IPS-20b (cell line): ENCODE results near the gene SDHB.

Experiments
- H3K27ac ChIP-seq: one replicate; pipeline ENCODE4 v1.5.1; 2013; ENCODE audit warnings: low read length
- H3K27me3 ChIP-seq: 2 replicates; pipeline ENCODE4 v1.6.1; 2013; ENCODE audit warnings: mild to moderate bottlenecking, low read length, inconsistent platforms; ENCODE audit not compliant: insufficient read depth
- H3K36me3 ChIP-seq: 2 replicates; pipeline ENCODE4 v1.6.1; 2013; ENCODE audit warnings: low read depth, mild to moderate bottlenecking, inconsistent platforms, low read length, moderate library complexity; ENCODE audit not compliant: insufficient read depth
- H3K4me1 ChIP-seq: 2 replicates; pipeline ENCODE4 v1.6.1; 2013; ENCODE audit warnings: mild to moderate bottlenecking, control low read depth, inconsistent platforms, low read length, moderate library complexity; ENCODE audit not compliant: insufficient read depth
- H3K4me3 ChIP-seq: 2 replicates; pipeline ENCODE4 v1.5.1; 2013; ENCODE audit warnings: mild to moderate bottlenecking, low read length, inconsistent platforms
- H3K9ac ChIP-seq: 2 replicates; pipeline ENCODE4 v1.6.1; 2013; ENCODE audit warnings: low read depth, mild to moderate bottlenecking, inconsistent platforms, low read length, moderate library complexity
- H3K9me3 ChIP-seq: 2 replicates; pipeline ENCODE4 v1.6.1; 2013; ENCODE audit warnings: mild to moderate bottlenecking, low read depth, low read length, inconsistent platforms; ENCODE audit not compliant: insufficient read depth

SDHB gene

GRCh38 chr1:16992675-16993074 lies 61.2 kb downstream of the SDHB start:
- Histone ChIP-seq H3K9me3 (no peaks in the 10 kb centered on the region), H3K36me3 (peaks cover 18% of the 10 kb centered on the region)

GRCh38 chr1:16992102-16992501 lies 61.7 kb downstream of the SDHB start:
- no peaks in the 10 kb centered on the region for H3K27me3 ChIP-seq
- no peak overlapping the region for H3K9ac ChIP-seq
- peaks cover 19% of the 10 kb centered on the region for H3K36me3 ChIP-seq
- H3K9me3 ChIP-seq = no peaks in the 10 kb centered on the region
- no peaks in the 10 kb centered on the region for H3K4me1 ChIP-seq
- no peak overlapping the region for H3K4me3 ChIP-seq
- H3K27ac ChIP-seq = no peak overlapping the region

More at GRCh38 chr1:16992675-16993074, 61.2 kb downstream of the SDHB start:
- Histone ChIP-seq H3K4me3 (no peak overlapping the region), H3K27ac (no peak overlapping the region), H3K4me1 (no peaks in the 10 kb centered on the region), H3K27me3 (no peaks in the 10 kb centered on the region), H3K9ac (no peak overlapping the region)

DNA sequence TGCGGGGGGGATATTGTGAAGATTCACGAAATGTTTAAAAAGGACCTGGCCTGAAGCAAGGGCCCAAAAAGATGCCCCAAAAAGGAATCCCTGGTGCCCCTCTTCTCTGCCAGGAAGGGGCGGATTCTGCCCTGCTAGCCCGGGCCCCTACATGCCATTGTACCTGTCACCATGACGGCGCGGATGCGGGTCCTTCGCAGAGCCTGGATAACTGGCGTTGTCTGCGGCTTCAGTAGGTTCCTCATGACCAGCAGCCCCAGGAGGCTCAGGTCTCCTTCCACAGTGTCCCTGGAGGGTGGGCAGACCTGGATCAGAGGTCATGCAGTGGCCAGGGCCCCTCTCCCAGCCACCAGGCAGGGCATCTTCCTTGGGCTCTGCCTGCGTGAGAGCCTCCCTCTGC lies 62.3 kb downstream of the SDHB start:
- H3K27me3 ChIP-seq = no peaks in the 10 kb centered on the region
- H3K4me1 ChIP-seq = no peaks in the 10 kb centered on the region
- H3K9me3 ChIP-seq = no peaks in the 10 kb centered on the region
- H3K36me3 ChIP-seq = peaks cover 19% of the 10 kb centered on the region
- no peak overlapping the region for H3K9ac ChIP-seq
- H3K27ac ChIP-seq = no peak overlapping the region
- H3K4me3 ChIP-seq = no peak overlapping the region

GRCh38 chr1:16989676-16990391 lies 64.0 kb downstream of the SDHB start:
- Histone ChIP-seq H3K4me3 (no peak overlapping the region), H3K27me3 (no peaks in the 10 kb centered on the region), H3K36me3 (peaks cover 7% of the 10 kb centered on the region; the same call in 1 of the 2 replicates), H3K9me3 (no peaks in the 10 kb centered on the region), H3K27ac (no peak overlapping the region), H3K4me1 (no peaks in the 10 kb centered on the region), H3K9ac (no peak overlapping the region)

DNA sequence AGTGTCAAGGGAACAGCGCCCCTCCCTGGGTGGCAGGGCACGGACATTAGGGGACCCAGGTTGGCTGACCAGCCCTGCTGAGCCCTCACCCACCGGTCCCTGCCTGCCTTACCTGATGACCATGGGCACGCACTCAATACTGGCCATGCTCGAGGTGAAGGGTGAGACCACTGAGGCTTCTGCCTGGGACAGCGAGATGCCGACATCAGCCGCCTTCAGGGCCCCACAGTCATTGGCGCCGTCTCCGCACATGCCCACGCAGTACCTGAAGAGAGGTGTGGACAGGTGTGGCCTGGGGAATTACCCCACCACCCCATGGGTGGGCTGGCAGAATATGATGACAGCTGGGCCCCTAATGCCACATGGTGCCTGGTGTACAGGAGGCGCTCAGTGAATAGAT lies 65.6 kb downstream of the SDHB start:
- Histone ChIP-seq H3K9ac (no peak overlapping the region), H3K36me3 (peaks cover 7% of the 10 kb centered on the region; the same call in 1 of the 2 replicates), H3K27ac (no peak overlapping the region)

DNA sequence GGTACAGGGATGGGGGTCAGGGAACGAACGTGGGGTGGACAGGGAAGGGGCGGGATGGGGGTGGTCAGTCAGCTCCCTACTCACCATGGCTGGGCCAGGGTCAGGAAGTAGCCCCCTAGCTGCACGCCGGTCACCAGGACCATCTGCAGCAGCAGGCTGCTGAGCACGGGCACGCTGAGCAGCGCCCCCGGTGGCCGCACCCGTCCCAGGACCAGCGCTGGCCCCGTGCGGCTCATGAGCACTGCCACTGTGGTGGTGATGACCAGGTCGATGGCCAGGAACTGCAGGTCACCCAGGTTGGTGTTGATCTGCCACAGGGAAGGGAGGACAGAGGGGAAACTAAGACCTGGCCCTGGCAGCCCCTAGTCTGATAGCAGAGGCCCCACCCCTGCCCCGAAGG lies 66.9 kb downstream of the SDHB start:
- H3K27ac ChIP-seq = no peak overlapping the region
- H3K27me3 ChIP-seq = no peaks in the 10 kb centered on the region
- H3K36me3 ChIP-seq = peaks cover 7% of the 10 kb centered on the region; the same call in 1 of the 2 replicates
- H3K9ac ChIP-seq = no peak overlapping the region
- no peaks in the 10 kb centered on the region for H3K4me1 ChIP-seq
- H3K4me3 ChIP-seq = no peak overlapping the region
- H3K9me3 ChIP-seq = no peaks in the 10 kb centered on the region

More for the DNA sequence above, 65.6 kb downstream of the SDHB start:
- Histone ChIP-seq H3K4me1 (no peaks in the 10 kb centered on the region), H3K4me3 (no peak overlapping the region), H3K27me3 (no peaks in the 10 kb centered on the region), H3K9me3 (no peaks in the 10 kb centered on the region)

- Histone ChIP-seq H3K4me1 (no peaks in the 10 kb centered on the region), H3K9me3 (no peaks in the 10 kb centered on the region), H3K36me3 (peaks cover 7% of the 10 kb centered on the region; the same call in 1 of the 2 replicates), H3K27me3 (no peaks in the 10 kb centered on the region), H3K9ac (no peak overlapping the region), H3K4me3 (no peak overlapping the region), H3K27ac (no peak overlapping the region)
Measured at GRCh38 chr1:16986560-16986959, 67.3 kb downstream of the SDHB start.

- Histone ChIP-seq H3K9me3 (no peaks in the 10 kb centered on the region), H3K4me1 (no peaks in the 10 kb centered on the region), H3K27me3 (no peaks in the 10 kb centered on the region; the same call in 1 of the 2 replicates), H3K27ac (no peak overlapping the region), H3K9ac (no peak overlapping the region), H3K4me3 (no peak overlapping the region), H3K36me3 (peaks cover 7% of the 10 kb centered on the region; the same call in 1 of the 2 replicates)
Measured at GRCh38 chr1:16986113-16986512, 67.7 kb downstream of the SDHB start.

GRCh38 chr1:16984717-16985116 lies 69.1 kb downstream of the SDHB start:
- Histone ChIP-seq H3K36me3 (peaks cover 7% of the 10 kb centered on the region; the same call in 1 of the 2 replicates), H3K4me1 (no peaks in the 10 kb centered on the region), H3K9ac (no peak overlapping the region), H3K27ac (no peak overlapping the region), H3K4me3 (no peak overlapping the region), H3K9me3 (no peaks in the 10 kb centered on the region), H3K27me3 (no peaks in the 10 kb centered on the region; the same call in 1 of the 2 replicates)

GRCh38 chr1:16983649-16984048 lies 70.2 kb downstream of the SDHB start:
- H3K36me3 ChIP-seq = peaks cover 7% of the 10 kb centered on the region; the same call in 1 of the 2 replicates
- no peak overlapping the region for H3K9ac ChIP-seq
- H3K4me3 ChIP-seq = no peak overlapping the region
- H3K9me3 ChIP-seq = no peaks in the 10 kb centered on the region
- H3K27me3 ChIP-seq = no peaks in the 10 kb centered on the region; the same call in 1 of the 2 replicates
- H3K27ac ChIP-seq = no peak overlapping the region
- H3K4me1 ChIP-seq = peaks cover 6% of the 10 kb centered on the region; the same call in 1 of the 2 replicates

GRCh38 chr1:16982902-16983301 lies 70.9 kb downstream of the SDHB start:
- H3K27me3 ChIP-seq = no peaks in the 10 kb centered on the region; the same call in 1 of the 2 replicates
- H3K4me3 ChIP-seq = no peak overlapping the region
- no peaks in the 10 kb centered on the region for H3K9me3 ChIP-seq
- no peak overlapping the region for H3K9ac ChIP-seq
- H3K27ac ChIP-seq = no peak overlapping the region
- H3K4me1 ChIP-seq = peaks cover 11% of the 10 kb centered on the region; the same call in 1 of the 2 replicates
- H3K36me3 ChIP-seq = peaks cover 6% of the 10 kb centered on the region; the same call in 1 of the 2 replicates

GRCh38 chr1:16981269-16981849 lies 72.5 kb downstream of the SDHB start:
- Histone ChIP-seq H3K27ac (no peak overlapping the region), H3K4me3 (no peak overlapping the region), H3K27me3 (no peaks in the 10 kb centered on the region; the same call in 1 of the 2 replicates), H3K4me1 (peaks cover 11% of the 10 kb centered on the region; the same call in 1 of the 2 replicates), H3K9me3 (no peaks in the 10 kb centered on the region), H3K9ac (no peak overlapping the region), H3K36me3 (peaks cover 18% of the 10 kb centered on the region)
